ENCODE measurements around the gene OR13D1. TPM values are rescaled to one million over a fixed set of nuclear protein-coding genes. Genes with fewer than 3 reads are reported as not detected.

OR13D1 gene
- total RNA-seq, 1 experiment from 2014 or later, result not detected

GRCh38 chr9:104682642-104683041, 11.7 kb upstream of the OR13D1 start:
- H3K36me3 Mint-ChIP-seq, result no peaks in the 10 kb centered on the region

GRCh38 chr9:104686081-104686480, 8.2 kb upstream of the OR13D1 start:
- DNase-seq (ENCODE audit: low spot score), result no peak
- Mint-ChIP-seq H3K4me1 (no peaks in the 10 kb centered on the region), H3K4me3 (no peak overlapping the region), H3K27ac (no peak overlapping the region), H3K9me3 (no peaks in the 10 kb centered on the region), H3K36me3 (no peaks in the 10 kb centered on the region), H3K27me3 (ENCODE audit: low read depth) (no peaks in the 10 kb centered on the region)
- ChIA-PET POLR2A (no interaction called here), CTCF (no interaction called here)
- no peak for TF ChIP-seq ZNF396 (CRISPR knock-in tag; IDR thresholded peaks at IDR 0.05; ENCODE audit: borderline replicate concordance)
- no peak for TF ChIP-seq CREM (CRISPR knock-in tag; IDR thresholded peaks at IDR 0.05)
- TF ChIP-seq ZNF532 (CRISPR knock-in tag; IDR thresholded peaks at IDR 0.05; ENCODE audit: borderline replicate concordance), result no peak
- no peak for TF ChIP-seq NFE2L1 (CRISPR knock-in tag; IDR thresholded peaks at IDR 0.05)
- no peak for TF ChIP-seq ATF6 (CRISPR knock-in tag; IDR thresholded peaks at IDR 0.05)
- TF ChIP-seq HMGA2 (CRISPR knock-in tag; IDR thresholded peaks at IDR 0.05), result no peak
- no peak for TF ChIP-seq NFYB (CRISPR knock-in tag; conservative IDR thresholded peaks at IDR 0.05; ENCODE audit: low read depth)
- TF ChIP-seq RELA (CRISPR knock-in tag; IDR thresholded peaks at IDR 0.05; ENCODE audit: borderline replicate concordance), result no peak
- TF ChIP-seq, protein P1, sequence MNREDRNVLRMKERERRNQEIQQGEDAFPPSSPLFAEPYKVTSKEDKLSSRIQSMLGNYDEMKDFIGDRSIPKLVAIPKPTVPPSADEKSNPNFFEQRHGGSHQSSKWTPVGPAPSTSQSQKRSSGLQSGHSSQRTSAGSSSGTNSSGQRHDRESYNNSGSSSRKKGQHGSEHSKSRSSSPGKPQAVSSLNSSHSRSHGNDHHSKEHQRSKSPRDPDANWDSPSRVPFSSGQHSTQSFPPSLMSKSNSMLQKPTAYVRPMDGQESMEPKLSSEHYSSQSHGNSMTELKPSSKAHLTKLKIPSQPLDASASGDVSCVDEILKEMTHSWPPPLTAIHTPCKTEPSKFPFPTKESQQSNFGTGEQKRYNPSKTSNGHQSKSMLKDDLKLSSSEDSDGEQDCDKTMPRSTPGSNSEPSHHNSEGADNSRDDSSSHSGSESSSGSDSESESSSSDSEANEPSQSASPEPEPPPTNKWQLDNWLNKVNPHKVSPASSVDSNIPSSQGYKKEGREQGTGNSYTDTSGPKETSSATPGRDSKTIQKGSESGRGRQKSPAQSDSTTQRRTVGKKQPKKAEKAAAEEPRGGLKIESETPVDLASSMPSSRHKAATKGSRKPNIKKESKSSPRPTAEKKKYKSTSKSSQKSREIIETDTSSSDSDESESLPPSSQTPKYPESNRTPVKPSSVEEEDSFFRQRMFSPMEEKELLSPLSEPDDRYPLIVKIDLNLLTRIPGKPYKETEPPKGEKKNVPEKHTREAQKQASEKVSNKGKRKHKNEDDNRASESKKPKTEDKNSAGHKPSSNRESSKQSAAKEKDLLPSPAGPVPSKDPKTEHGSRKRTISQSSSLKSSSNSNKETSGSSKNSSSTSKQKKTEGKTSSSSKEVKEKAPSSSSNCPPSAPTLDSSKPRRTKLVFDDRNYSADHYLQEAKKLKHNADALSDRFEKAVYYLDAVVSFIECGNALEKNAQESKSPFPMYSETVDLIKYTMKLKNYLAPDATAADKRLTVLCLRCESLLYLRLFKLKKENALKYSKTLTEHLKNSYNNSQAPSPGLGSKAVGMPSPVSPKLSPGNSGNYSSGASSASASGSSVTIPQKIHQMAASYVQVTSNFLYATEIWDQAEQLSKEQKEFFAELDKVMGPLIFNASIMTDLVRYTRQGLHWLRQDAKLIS (CRISPR knock-in tag; IDR thresholded peaks at IDR 0.05; ENCODE audit: borderline replicate concordance), result no peak
- TF ChIP-seq NR1H2 (CRISPR knock-in tag; IDR thresholded peaks at IDR 0.05), result no peak
- TF ChIP-seq ZNF425 (CRISPR knock-in tag; conservative IDR thresholded peaks at IDR 0.05), result no peak
- TF ChIP-seq, protein P2, sequence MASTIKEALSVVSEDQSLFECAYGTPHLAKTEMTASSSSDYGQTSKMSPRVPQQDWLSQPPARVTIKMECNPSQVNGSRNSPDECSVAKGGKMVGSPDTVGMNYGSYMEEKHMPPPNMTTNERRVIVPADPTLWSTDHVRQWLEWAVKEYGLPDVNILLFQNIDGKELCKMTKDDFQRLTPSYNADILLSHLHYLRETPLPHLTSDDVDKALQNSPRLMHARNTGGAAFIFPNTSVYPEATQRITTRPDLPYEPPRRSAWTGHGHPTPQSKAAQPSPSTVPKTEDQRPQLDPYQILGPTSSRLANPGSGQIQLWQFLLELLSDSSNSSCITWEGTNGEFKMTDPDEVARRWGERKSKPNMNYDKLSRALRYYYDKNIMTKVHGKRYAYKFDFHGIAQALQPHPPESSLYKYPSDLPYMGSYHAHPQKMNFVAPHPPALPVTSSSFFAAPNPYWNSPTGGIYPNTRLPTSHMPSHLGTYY (CRISPR knock-in tag; IDR thresholded peaks at IDR 0.05), result no peak
- no peak for ATAC-seq

More at GRCh38 chr9:104682642-104683041, 11.7 kb upstream of the OR13D1 start:
- Mint-ChIP-seq H3K4me1 (no peaks in the 10 kb centered on the region), H3K27me3 (ENCODE audit: low read depth) (no peaks in the 10 kb centered on the region; the same call in 1 of the 2 replicates), H3K27ac (no peak overlapping the region), H3K4me3 (no peak overlapping the region), H3K9me3 (no peaks in the 10 kb centered on the region)
- TF ChIP-seq CTCF (IDR thresholded peaks at IDR 0.05), result peak; percentile 26; the same call in 1 of the 2 replicates
- no peak for TF ChIP-seq CREB1 (CRISPR knock-in tag; IDR thresholded peaks at IDR 0.05)
- no peak for DNase-seq (ENCODE audit: low spot score)
- POLR2A ChIA-PET, result no interaction called here
- peak; percentile 86 for ATAC-seq
- CTCF ChIA-PET, result interaction anchor here (0.6 to 1.0 kb wide), 2 partner anchors 42 to 731 kb away, joined by 3 read pairs; no protein-coding TSS in a partner anchor
